RKO (cell line): ENCODE measurements around the gene SUCO.
A peak's percentile ranks its signal among the peaks of the same experiment; 100 is the strongest.

ENCODE experiments used
- DNase-seq: peaks from one replicate; pipeline ENCODE4 v3.0.0-alpha.2; 2016; ENCODE audit warnings: low spot score

The SUCO gene

GRCh38 chr1:172650474-172651193 is 117.7 kb downstream of the SUCO start:
- DNase-seq = no peak

GRCh38 chr1:172653015-172653709 is 120.2 kb downstream of the SUCO start:
- DNase-seq = no peak

GRCh38 chr1:172654535-172654934 is 121.6 kb downstream of the SUCO start:
- DNase-seq = peak; percentile 78

- no peak for DNase-seq
Measured at GRCh38 chr1:172656576-172656975, 123.6 kb downstream of the SUCO start.

- DNase-seq = no peak
Measured at GRCh38 chr1:172657586-172657985, 124.6 kb downstream of the SUCO start.

GRCh38 chr1:172658871-172659453 is 126.0 kb downstream of the SUCO start, which contains the start of gene FASLG:
Gene FASLG (plus strand): TSS chr1:172659103. CDS start chr1:172659202, 99 bp downstream.
- DNase-seq = no peak

- DNase-seq = no peak
Measured at GRCh38 chr1:172661107-172661506, 128.2 kb downstream of the SUCO start.
